OCI-LY3 (cell line): ENCODE measurements around the gene LASP1NB.

Experiments used
- EZH2phosphoT487 ChIP-seq: fragments of 200-600 bp; shearing (Covaris generic); IDR thresholded peaks from 2 replicates; pipeline ENCODE4 v1.6.1; 2018; ENCODE audit warnings: antibody characterized with exemption, mixed run types, low read depth
- TF ChIP-seq, protein P1 (sequence below): fragments of 200-600, 300-600 bp; sonication (generic); IDR thresholded peaks from 2 replicates; pipeline ENCODE4 v1.5.1; 2014; ENCODE audit warnings: antibody characterized with exemption, low read length, low read depth

- TF ChIP-seq, protein P1, sequence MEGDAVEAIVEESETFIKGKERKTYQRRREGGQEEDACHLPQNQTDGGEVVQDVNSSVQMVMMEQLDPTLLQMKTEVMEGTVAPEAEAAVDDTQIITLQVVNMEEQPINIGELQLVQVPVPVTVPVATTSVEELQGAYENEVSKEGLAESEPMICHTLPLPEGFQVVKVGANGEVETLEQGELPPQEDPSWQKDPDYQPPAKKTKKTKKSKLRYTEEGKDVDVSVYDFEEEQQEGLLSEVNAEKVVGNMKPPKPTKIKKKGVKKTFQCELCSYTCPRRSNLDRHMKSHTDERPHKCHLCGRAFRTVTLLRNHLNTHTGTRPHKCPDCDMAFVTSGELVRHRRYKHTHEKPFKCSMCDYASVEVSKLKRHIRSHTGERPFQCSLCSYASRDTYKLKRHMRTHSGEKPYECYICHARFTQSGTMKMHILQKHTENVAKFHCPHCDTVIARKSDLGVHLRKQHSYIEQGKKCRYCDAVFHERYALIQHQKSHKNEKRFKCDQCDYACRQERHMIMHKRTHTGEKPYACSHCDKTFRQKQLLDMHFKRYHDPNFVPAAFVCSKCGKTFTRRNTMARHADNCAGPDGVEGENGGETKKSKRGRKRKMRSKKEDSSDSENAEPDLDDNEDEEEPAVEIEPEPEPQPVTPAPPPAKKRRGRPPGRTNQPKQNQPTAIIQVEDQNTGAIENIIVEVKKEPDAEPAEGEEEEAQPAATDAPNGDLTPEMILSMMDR: no peak
- TF ChIP-seq EZH2phosphoT487: no peak
Observed at GRCh38 chr17:38894276-38894675, 31.1 kb upstream of the LASP1NB start.
